ENCODE data around the gene TRPM6.

Gene TRPM6

GRCh38 chr9:74795081-74795480, 92.6 kb downstream of the TRPM6 start:
- H3K27ac ChIP-seq (ENCODE audit: low read length) = no peak overlapping the region
- H3K27me3 ChIP-seq (ENCODE audit: low read depth, low read length) = peaks cover 9% of the 10 kb centered on the region
- no peak overlapping the region for H2AFZ ChIP-seq (ENCODE audit: low read depth, low read length)
- no peaks in the 10 kb centered on the region for H3K79me2 ChIP-seq (ENCODE audit: low read length)
- no peaks in the 10 kb centered on the region for H3K36me3 ChIP-seq (replicated peaks; ENCODE audit: low read depth, low read length)
- no peak overlapping the region for H3K4me3 ChIP-seq (ENCODE audit: low read length)
- TF ChIP-seq EZH2phosphoT487 (IDR thresholded peaks at IDR 0.05; ENCODE audit: low read depth) = no peak
- H3K9ac ChIP-seq (ENCODE audit: low read length) = no peak overlapping the region
- no peaks in the 10 kb centered on the region for H3K4me1 ChIP-seq (ENCODE audit: low read length)
- no peaks in the 10 kb centered on the region for H4K20me1 ChIP-seq (ENCODE audit: insufficient read depth, low read length)
- H3K9me3 ChIP-seq (ENCODE audit: insufficient read depth, low read length) = no peaks in the 10 kb centered on the region
- no peak overlapping the region for H3K4me2 ChIP-seq (ENCODE audit: low read length)

- H3K9ac ChIP-seq (ENCODE audit: low read length) = no peak overlapping the region
- no peak overlapping the region for H3K4me2 ChIP-seq (ENCODE audit: low read length)
- H3K79me2 ChIP-seq (ENCODE audit: low read length) = no peaks in the 10 kb centered on the region
- no peaks in the 10 kb centered on the region for H4K20me1 ChIP-seq (ENCODE audit: insufficient read depth, low read length)
- H3K4me3 ChIP-seq (ENCODE audit: low read length) = no peak overlapping the region
- H3K36me3 ChIP-seq (replicated peaks; ENCODE audit: low read depth, low read length) = no peaks in the 10 kb centered on the region
- H3K4me1 ChIP-seq (ENCODE audit: low read length) = no peaks in the 10 kb centered on the region
- TF ChIP-seq CTCF (IDR thresholded peaks at IDR 0.05; ENCODE audit: low read depth, low read length) (no peak), EZH2phosphoT487 (IDR thresholded peaks at IDR 0.05; ENCODE audit: low read depth) (no peak)
- H3K27me3 ChIP-seq (ENCODE audit: low read depth, low read length) = peaks cover 23% of the 10 kb centered on the region
- H3K27ac ChIP-seq (ENCODE audit: low read length) = no peak overlapping the region
- no peak overlapping the region for H2AFZ ChIP-seq (ENCODE audit: low read depth, low read length)
- no peaks in the 10 kb centered on the region for H3K9me3 ChIP-seq (ENCODE audit: insufficient read depth, low read length)
These were observed 103.2 kb downstream of the TRPM6 start for GRCh38 chr9:74784506-74784905.

- H3K4me1 ChIP-seq (ENCODE audit: low read length) = no peaks in the 10 kb centered on the region
- H3K79me2 ChIP-seq (ENCODE audit: low read length) = no peaks in the 10 kb centered on the region
- H3K36me3 ChIP-seq (replicated peaks; ENCODE audit: low read depth, low read length) = no peaks in the 10 kb centered on the region
- no peak overlapping the region for H3K27ac ChIP-seq (ENCODE audit: low read length)
- no peaks in the 10 kb centered on the region for H3K9me3 ChIP-seq (ENCODE audit: insufficient read depth, low read length)
- peaks cover 23% of the 10 kb centered on the region for H3K27me3 ChIP-seq (ENCODE audit: low read depth, low read length)
- no peak overlapping the region for H2AFZ ChIP-seq (ENCODE audit: low read depth, low read length)
- no peak overlapping the region for H3K9ac ChIP-seq (ENCODE audit: low read length)
- H3K4me3 ChIP-seq (ENCODE audit: low read length) = no peak overlapping the region
- no peaks in the 10 kb centered on the region for H4K20me1 ChIP-seq (ENCODE audit: insufficient read depth, low read length)
- TF ChIP-seq CTCF (IDR thresholded peaks at IDR 0.05; ENCODE audit: low read depth, low read length) (no peak), EZH2phosphoT487 (IDR thresholded peaks at IDR 0.05; ENCODE audit: low read depth) (no peak)
- no peak overlapping the region for H3K4me2 ChIP-seq (ENCODE audit: low read length)
These were observed 104.3 kb downstream of the TRPM6 start for GRCh38 chr9:74783408-74783807.

GRCh38 chr9:74777136-74777879, 110.4 kb downstream of the TRPM6 start:
- Histone ChIP-seq H3K4me3 (ENCODE audit: low read length) (no peak overlapping the region), H3K27ac (ENCODE audit: low read length) (no peak overlapping the region), H3K9me3 (ENCODE audit: insufficient read depth, low read length) (no peaks in the 10 kb centered on the region), H3K4me2 (ENCODE audit: low read length) (no peak overlapping the region), H3K79me2 (ENCODE audit: low read length) (no peaks in the 10 kb centered on the region), H3K4me1 (ENCODE audit: low read length) (peaks cover 19% of the 10 kb centered on the region), H4K20me1 (ENCODE audit: insufficient read depth, low read length) (no peaks in the 10 kb centered on the region), H3K36me3 (replicated peaks; ENCODE audit: low read depth, low read length) (no peaks in the 10 kb centered on the region), H3K9ac (ENCODE audit: low read length) (no peak overlapping the region), H3K27me3 (ENCODE audit: low read depth, low read length) (peaks cover 34% of the 10 kb centered on the region), H2AFZ (ENCODE audit: low read depth, low read length) (no peak overlapping the region)
- TF ChIP-seq EZH2phosphoT487 (IDR thresholded peaks at IDR 0.05; ENCODE audit: low read depth) (no peak), CTCF (IDR thresholded peaks at IDR 0.05; ENCODE audit: low read depth, low read length) (peak; percentile 89)

Measured in OCI-LY3 (cell line).